Activated CD8-positive, alpha-beta T cell treated with anti-CD3 and anti-CD28 coated beads for 36 hours (primary cell): Measurements from ENCODE around the gene TBX1. TPM values are rescaled to one million over a fixed set of nuclear protein-coding genes. Genes with fewer than 3 reads are reported as not detected.

Source experiments
- ATAC-seq: fragments of 200-7000 bp; cut with Tn5 transposase; one replicate; pipeline ENCODE4 v1.10.0; 2021; ENCODE audit warnings: mild to moderate bottlenecking, moderate library complexity
- CTCF ChIA-PET: fragments of 350-600 bp; sonication (Branson Sonifier 250); formaldehyde crosslinking; loops from one replicate; lab custom pipeline; 2021; ENCODE audit warnings: antibody characterized with exemption; lab: Charles Lee
- POLR2A ChIA-PET: fragments of 350-600 bp; sonication (Branson Sonifier 250); formaldehyde crosslinking; loops from one replicate; lab custom pipeline; 2021; ENCODE audit warnings: antibody characterized with exemption; lab: Charles Lee
- DNase-seq: peaks from one replicate; pipeline ENCODE4 v3.0.0-alpha.2; 2020
- H3K27ac Mint-ChIP-seq: one replicate; pipeline ENCODE4 v1.8.0; 2021; ENCODE audit warnings: mild to moderate bottlenecking, mixed read lengths
- H3K27me3 Mint-ChIP-seq: one replicate; pipeline ENCODE4 v1.8.0; 2021; ENCODE audit warnings: mixed read lengths
- H3K36me3 Mint-ChIP-seq: one replicate; pipeline ENCODE4 v1.8.0; 2021; ENCODE audit warnings: low read depth, mixed read lengths
- H3K4me1 Mint-ChIP-seq: one replicate; pipeline ENCODE4 v1.8.0; 2021; ENCODE audit warnings: low read depth, mixed read lengths
- H3K4me3 Mint-ChIP-seq: one replicate; pipeline ENCODE4 v1.8.0; 2021; ENCODE audit warnings: mild to moderate bottlenecking, moderate library complexity, mixed read lengths
- H3K9me3 Mint-ChIP-seq: one replicate; pipeline ENCODE4 v1.8.0; 2021; ENCODE audit warnings: mixed read lengths
- CTCF ChIP-seq: fragments of 200-600 bp; IDR thresholded peaks from one replicate; pipeline ENCODE4 v1.8.0; 2022; ENCODE audit warnings: antibody characterized with exemption, mild to moderate bottlenecking
- intact Hi-C: fragments of 100-400 bp; cut with micrococcal nuclease; formaldehyde crosslinking; loops from one replicate; pipeline ENCODE4 v1.10.0; 2022
- total RNA-seq, 2 experiments: library from RNA; stranded (reverse); gene quantifications; one replicate each; pipeline ENCODE4 v1.2.3, GENCODE V29; 2021

Gene TBX1
- total RNA-seq: not detected

- Mint-ChIP-seq H3K9me3 (no peaks in the 10 kb centered on the region), H3K4me1 (peaks cover 28% of the 10 kb centered on the region), H3K27me3 (peaks cover 54% of the 10 kb centered on the region), H3K4me3 (peak within 1 kb of the TSS; percentile 64), H3K36me3 (no peaks in the 10 kb centered on the region), H3K27ac (no peak within 1 kb of the TSS)
- no peak for TF ChIP-seq CTCF
- intact Hi-C loops: no loop called here
- ChIA-PET POLR2A (interaction anchor here (1.2 kb wide), 1 partner anchor 130 kb away, joined by 4 read pairs; no protein-coding TSS in a partner anchor), CTCF (no interaction called here)
- DNase-seq (no peak), ATAC-seq (no peak)
These were observed at the start of gene TBX1 for GRCh38 chr22:19760058-19760950. TBX1 (plus strand) TSS chr22:19760778; CDS start chr22:19760844, 66 bp downstream.

- no peak for DNase-seq
- ChIA-PET CTCF (interaction anchor here (1.5 kb wide), 2 partner anchors 17 to 33 kb away, joined by 5 read pairs; no protein-coding TSS in a partner anchor), POLR2A (no interaction called here)
- TF ChIP-seq CTCF: no peak
- no peak for ATAC-seq
- Mint-ChIP-seq H3K27me3 (peaks cover 14% of the 10 kb centered on the region), H3K9me3 (no peaks in the 10 kb centered on the region), H3K4me3 (peak overlapping the region; percentile 51), H3K27ac (no peak overlapping the region), H3K36me3 (no peaks in the 10 kb centered on the region), H3K4me1 (peaks cover 2% of the 10 kb centered on the region)
- intact Hi-C loops: no loop called here
These were observed 47.3 kb upstream of the TBX1 start for GRCh38 chr22:19713245-19713644.

GRCh38 chr22:19713650-19714311, 46.8 kb upstream of the TBX1 start:
- no peak for ATAC-seq
- ChIA-PET CTCF (no interaction called here), POLR2A (no interaction called here)
- Mint-ChIP-seq H3K9me3 (no peaks in the 10 kb centered on the region), H3K36me3 (no peaks in the 10 kb centered on the region), H3K4me1 (peaks cover 2% of the 10 kb centered on the region), H3K4me3 (peak overlapping the region; percentile 51), H3K27ac (no peak overlapping the region), H3K27me3 (peaks cover 14% of the 10 kb centered on the region)
- intact Hi-C loops: no loop called here
- DNase-seq: no peak
- no peak for TF ChIP-seq CTCF

GRCh38 chr22:19714312-19715187, 46.0 kb upstream of the TBX1 start, which contains the start of gene SEPTIN5:
SEPTIN5 (plus strand) TSS chr22:19714503; CDS start chr22:19714589, 86 bp downstream.
- ChIA-PET POLR2A (no interaction called here), CTCF (interaction anchor here (1.0 to 2.7 kb wide), 2 partner anchors 16 to 32 kb away, joined by 3 to 7 read pairs; no protein-coding TSS in a partner anchor)
- no peak for TF ChIP-seq CTCF
- peaks cover 6% of the 10 kb centered on the region for H3K4me1 Mint-ChIP-seq
- peaks cover 14% of the 10 kb centered on the region for H3K27me3 Mint-ChIP-seq
- peak within 1 kb of the TSS; percentile 51 for H3K4me3 Mint-ChIP-seq
- ATAC-seq (no peak), DNase-seq (no peak)
- no peaks in the 10 kb centered on the region for H3K9me3 Mint-ChIP-seq
- intact Hi-C loops: no loop called here
- no peak within 1 kb of the TSS for H3K27ac Mint-ChIP-seq
- H3K36me3 Mint-ChIP-seq: no peaks in the 10 kb centered on the region
